GM12864 (cell line): ENCODE measurements around the gene L3MBTL3.

Experiments used
- DNase-seq: peaks from one replicate; pipeline ENCODE4 v3.0.0-alpha.2; 2011; ENCODE audit warnings: low read depth
- H3K4me3 ChIP-seq: 2 replicates; pipeline ENCODE4 v1.5.1; 2011; ENCODE audit warnings: mild to moderate bottlenecking, low read depth, low read length, control low read depth
- TF ChIP-seq, protein P1 (sequence below): IDR thresholded peaks from 2 replicates; pipeline ENCODE4 v1.5.1; 2011; ENCODE audit warnings: low read depth, mild to moderate bottlenecking, moderate library complexity, low read length, control low read depth, inconsistent platforms; ENCODE audit errors: missing control alignments

L3MBTL3 gene

DNA sequence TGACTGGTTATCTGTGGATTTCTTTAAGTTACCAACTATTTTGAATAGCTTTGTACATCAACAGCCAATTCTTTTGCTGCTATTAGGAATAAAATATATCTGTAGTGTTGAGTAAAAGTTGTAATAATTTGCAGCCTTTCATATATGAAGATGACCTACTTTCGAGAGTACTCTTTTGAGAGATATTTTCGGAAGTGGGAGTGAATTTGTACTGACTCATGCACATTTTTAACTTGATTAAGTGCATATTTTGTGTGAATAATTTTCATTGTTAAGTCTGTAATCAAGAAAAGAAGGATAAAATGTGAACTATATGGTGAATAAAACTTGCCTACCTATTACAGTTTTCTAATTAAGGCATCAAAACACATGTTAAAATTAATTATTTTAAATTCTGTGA lies 51.9 kb downstream of the L3MBTL3 start:
- DNase-seq, result no peak
- TF ChIP-seq, protein P1, sequence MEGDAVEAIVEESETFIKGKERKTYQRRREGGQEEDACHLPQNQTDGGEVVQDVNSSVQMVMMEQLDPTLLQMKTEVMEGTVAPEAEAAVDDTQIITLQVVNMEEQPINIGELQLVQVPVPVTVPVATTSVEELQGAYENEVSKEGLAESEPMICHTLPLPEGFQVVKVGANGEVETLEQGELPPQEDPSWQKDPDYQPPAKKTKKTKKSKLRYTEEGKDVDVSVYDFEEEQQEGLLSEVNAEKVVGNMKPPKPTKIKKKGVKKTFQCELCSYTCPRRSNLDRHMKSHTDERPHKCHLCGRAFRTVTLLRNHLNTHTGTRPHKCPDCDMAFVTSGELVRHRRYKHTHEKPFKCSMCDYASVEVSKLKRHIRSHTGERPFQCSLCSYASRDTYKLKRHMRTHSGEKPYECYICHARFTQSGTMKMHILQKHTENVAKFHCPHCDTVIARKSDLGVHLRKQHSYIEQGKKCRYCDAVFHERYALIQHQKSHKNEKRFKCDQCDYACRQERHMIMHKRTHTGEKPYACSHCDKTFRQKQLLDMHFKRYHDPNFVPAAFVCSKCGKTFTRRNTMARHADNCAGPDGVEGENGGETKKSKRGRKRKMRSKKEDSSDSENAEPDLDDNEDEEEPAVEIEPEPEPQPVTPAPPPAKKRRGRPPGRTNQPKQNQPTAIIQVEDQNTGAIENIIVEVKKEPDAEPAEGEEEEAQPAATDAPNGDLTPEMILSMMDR, result no peak
- H3K4me3 ChIP-seq, result no peak overlapping the region

DNA sequence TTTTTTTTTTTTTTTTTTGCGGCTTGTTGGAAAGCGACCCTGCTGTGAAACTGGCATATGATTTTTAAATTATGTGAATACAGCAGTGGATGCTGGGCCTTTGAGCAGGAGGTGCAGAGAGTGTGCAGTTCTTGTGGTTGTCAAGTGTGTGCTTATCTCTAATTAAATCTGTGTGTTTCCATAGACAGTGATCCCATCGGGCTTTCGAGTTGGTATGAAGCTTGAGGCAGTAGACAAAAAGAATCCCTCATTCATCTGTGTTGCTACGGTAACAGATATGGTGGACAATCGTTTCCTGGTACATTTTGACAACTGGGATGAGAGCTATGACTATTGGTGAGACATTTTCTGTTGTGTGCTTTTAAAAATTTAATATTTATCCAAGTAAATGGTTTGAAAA lies 52.4 kb downstream of the L3MBTL3 start:
- TF ChIP-seq, protein P1, result no peak
- DNase-seq, result no peak
- no peak overlapping the region for H3K4me3 ChIP-seq

DNA sequence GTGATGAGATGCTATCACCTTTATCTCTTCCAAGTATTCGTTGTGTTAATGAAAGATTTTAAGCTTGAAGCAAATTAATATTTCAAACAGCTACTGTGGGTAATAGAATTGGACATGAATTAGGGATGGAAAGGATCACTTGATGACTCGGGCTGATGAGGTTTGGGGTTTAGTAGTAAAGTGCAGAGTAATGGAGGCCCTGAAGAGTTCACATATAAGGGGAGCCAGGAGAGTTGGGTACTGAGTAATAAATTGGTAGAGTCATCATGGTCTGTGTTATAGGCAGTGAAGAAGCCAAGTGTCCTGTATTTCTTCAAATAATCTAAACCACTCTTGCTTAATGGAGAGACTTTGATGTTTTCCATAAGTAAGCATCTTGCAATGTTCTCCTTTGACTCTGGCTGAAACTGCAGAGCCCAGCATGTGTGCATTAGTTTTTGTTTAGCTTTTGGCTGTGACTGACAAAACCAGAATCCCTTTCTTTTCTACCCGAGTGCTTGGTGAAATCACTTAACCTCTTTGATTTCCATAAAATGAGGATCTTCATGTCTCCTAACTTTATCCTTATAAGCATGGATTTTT lies 57.6 kb downstream of the L3MBTL3 start:
- no peak overlapping the region for H3K4me3 ChIP-seq
- no peak for DNase-seq
- TF ChIP-seq, protein P1, result no peak

DNA sequence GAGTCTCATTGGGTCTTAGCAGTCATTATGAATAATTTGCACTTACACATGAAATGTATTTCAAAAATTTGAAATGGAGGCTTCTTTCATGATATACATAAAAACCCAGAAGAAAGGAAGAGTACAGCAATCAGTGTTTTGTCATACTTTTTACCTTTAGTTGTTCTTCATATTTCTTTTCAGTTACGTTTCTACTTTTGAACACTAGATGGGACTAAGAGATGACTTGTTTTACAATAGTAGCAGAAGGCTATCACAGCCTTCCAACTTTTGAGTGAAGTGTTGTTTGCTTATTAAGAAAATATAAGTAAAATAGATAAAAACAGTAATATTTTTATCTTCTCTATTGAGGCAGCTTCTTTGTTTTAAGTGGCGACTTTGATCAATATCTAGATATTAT lies 58.1 kb downstream of the L3MBTL3 start:
- no peak for DNase-seq
- TF ChIP-seq, protein P1, result peak; percentile 13
- no peak overlapping the region for H3K4me3 ChIP-seq

DNA sequence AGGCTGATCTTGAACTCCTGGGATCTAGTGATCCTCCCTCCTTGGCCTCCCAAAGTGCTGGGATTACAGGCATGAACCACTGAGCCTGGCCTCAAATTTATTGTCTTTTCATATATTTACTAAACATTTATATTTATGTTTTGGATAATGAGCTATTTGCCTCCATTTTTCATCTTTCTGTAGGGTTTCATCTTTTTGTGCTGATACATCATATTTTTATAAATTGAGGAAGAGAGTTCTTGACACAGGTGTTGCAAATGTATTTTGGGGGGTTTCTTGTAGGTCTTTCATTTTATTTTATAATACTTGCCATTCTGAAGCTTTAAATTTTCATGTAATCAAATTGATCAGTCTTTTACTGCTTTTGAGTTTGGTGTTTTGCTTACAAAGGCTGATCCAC lies 72.4 kb downstream of the L3MBTL3 start:
- DNase-seq, result no peak

DNA sequence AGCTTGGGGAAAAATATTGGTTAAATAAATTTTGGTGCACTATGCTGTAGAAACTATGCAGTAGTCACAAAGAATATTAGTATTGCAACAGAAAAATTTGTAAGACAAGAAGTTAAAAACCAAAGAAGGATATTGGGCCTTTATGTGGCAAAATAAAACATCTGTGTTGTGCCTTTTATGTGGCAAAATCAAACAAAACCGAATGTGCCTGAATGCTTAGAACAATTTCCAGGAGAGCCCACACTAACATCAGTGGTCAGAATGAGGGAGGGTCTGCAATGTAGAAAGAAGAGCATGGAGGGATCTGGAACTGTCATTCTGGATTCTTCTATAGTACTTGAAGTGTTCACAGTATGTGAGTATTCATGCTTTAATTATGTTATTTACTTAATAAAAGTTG lies 75.2 kb downstream of the L3MBTL3 start:
- H3K4me3 ChIP-seq, result no peak overlapping the region
- no peak for DNase-seq
- TF ChIP-seq, protein P1, result no peak

More for the DNA sequence above, 72.4 kb downstream of the L3MBTL3 start:
- TF ChIP-seq, protein P1, result no peak
- H3K4me3 ChIP-seq, result no peak overlapping the region

DNA sequence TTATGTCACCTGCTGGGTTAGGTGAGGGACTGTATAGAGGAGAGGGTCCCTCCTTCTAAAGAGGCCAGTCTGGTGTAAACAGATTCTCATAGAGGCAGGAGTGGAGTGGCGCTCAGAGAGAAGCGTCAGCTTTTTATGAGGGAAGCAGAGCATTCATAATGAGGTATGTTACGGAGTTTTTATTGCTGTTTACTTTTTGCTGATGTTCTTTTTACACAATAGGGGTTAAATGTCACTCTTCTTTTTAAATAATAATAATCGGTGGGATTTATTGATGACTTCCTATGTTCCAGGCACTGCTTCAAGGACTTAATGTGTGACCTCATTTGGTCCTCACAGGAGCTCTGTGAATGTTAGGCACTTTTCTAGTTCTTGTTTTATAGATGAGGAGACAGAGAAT lies 79.9 kb downstream of the L3MBTL3 start:
- TF ChIP-seq, protein P1, result no peak
- no peak overlapping the region for H3K4me3 ChIP-seq
- DNase-seq, result no peak
